GM12872 (cell line): Measurements from ENCODE around the gene SPINK1.

Source experiments
- CTCF ChIP-seq: IDR thresholded peaks from 3 replicates; pipeline ENCODE4 v1.5.1; 2011; ENCODE audit warnings: low read depth, mild to moderate bottlenecking, low read length, moderate library complexity; ENCODE audit not compliant: insufficient read depth

The SPINK1 gene

GRCh38 chr5:147788023-147788422 is 43.4 kb downstream of the SPINK1 start:
- TF ChIP-seq CTCF = no peak

GRCh38 chr5:147786142-147786541 is 45.3 kb downstream of the SPINK1 start:
- TF ChIP-seq CTCF = no peak

- no peak for TF ChIP-seq CTCF
Measured at GRCh38 chr5:147784146-147784987, 47.1 kb downstream of the SPINK1 start.

- no peak for TF ChIP-seq CTCF
Measured at GRCh38 chr5:147782110-147783028, 49.1 kb downstream of the SPINK1 start, which contains the start of gene JAKMIP2. Gene JAKMIP2, minus strand, starts transcription at chr5:147782728. Its CDS starts 110,922 bp downstream, at chr5:147671806.

- TF ChIP-seq CTCF = no peak
Measured at GRCh38 chr5:147780924-147781573, 50.4 kb downstream of the SPINK1 start.

- no peak for TF ChIP-seq CTCF
Measured at GRCh38 chr5:147779694-147780093, 51.8 kb downstream of the SPINK1 start.

- no peak for TF ChIP-seq CTCF
Measured at GRCh38 chr5:147776989-147777388, 54.5 kb downstream of the SPINK1 start.
